ENCODE results near the gene POMC.

Gene POMC

DNA sequence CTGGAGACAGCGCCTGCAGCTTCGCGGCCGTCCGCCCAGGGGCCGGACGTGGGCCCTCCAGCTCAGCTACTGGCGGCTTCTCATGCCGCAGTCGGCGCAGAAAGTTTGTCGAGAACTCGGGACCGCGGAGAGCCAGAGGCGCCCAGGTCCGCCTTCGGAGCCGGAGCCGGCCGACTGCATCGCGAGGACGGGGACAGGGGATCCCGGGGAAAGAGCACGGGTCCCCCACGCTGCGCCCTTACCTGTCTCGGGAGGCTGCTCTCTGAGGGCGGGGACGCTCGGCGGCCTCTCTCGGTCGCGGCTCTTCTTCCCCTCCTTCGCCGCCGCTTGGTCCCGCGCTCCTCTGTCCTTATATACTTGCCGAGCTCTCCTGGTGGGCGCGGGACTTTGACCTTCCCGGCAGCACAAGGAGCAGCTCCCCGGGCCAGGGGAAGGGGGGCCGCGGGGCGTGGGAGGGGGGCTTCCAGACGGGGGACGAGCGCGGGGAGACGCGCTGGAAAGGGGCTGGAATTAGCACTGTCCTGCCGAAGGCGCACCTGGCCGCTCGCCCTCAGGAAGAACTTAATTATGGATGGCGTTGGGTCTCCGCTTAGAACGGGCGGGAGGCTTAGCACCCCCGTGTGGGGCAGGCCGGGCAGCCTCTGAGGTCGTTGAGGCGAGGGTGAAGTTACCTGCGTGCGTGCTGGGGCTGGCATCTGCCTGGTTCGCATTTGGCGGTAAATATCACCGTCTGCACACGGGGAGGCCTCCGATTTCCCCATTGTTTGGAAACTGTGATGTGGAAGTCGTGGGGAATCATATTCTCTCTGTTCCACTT lies at the start of gene POMC:
POMC (minus strand) TSS at position 325 of the 817 bp plus-strand sequence. CDS start 3,808 bp downstream, outside the sequence.
- no peak within 1 kb of the TSS for H2AFZ ChIP-seq (ENCODE audit: low read length)
- no peaks in the 10 kb centered on the region for H3K79me2 ChIP-seq (ENCODE audit: insufficient read depth, low read length)
- no peak for TF ChIP-seq EZH2phosphoT487 (IDR thresholded peaks at IDR 0.05; ENCODE audit: borderline replicate concordance)
- no peak for TF ChIP-seq CTCF (conservative IDR thresholded peaks at IDR 0.05; ENCODE audit: low read length)
- no peak within 1 kb of the TSS for H3K4me3 ChIP-seq (ENCODE audit: low read length, poor library complexity, severe bottlenecking)
- H3K9me2 ChIP-seq (replicated peaks; ENCODE audit: low read depth, low read length), result no peaks in the 10 kb centered on the region
- H3K9me3 ChIP-seq (ENCODE audit: insufficient read depth, low read depth, low read length), result no peaks in the 10 kb centered on the region
- no peaks in the 10 kb centered on the region for H4K20me1 ChIP-seq (ENCODE audit: insufficient read depth, low read length, poor library complexity, severe bottlenecking)
- H3K4me1 ChIP-seq (ENCODE audit: insufficient read depth, low read length, poor library complexity, severe bottlenecking), result no peaks in the 10 kb centered on the region
- no peaks in the 10 kb centered on the region for H3K27me3 ChIP-seq (ENCODE audit: insufficient read depth, low read length, poor library complexity, severe bottlenecking)
- no peaks in the 10 kb centered on the region for H3F3A ChIP-seq (ENCODE audit: low read depth)
- H3K36me3 ChIP-seq (ENCODE audit: insufficient read depth, low read length), result no peaks in the 10 kb centered on the region
- no peak within 1 kb of the TSS for H3K4me2 ChIP-seq (ENCODE audit: low read depth, low read length, poor library complexity, severe bottlenecking)
- no peak within 1 kb of the TSS for H3K9ac ChIP-seq (ENCODE audit: low read depth, low read length, poor library complexity, severe bottlenecking)

DNA sequence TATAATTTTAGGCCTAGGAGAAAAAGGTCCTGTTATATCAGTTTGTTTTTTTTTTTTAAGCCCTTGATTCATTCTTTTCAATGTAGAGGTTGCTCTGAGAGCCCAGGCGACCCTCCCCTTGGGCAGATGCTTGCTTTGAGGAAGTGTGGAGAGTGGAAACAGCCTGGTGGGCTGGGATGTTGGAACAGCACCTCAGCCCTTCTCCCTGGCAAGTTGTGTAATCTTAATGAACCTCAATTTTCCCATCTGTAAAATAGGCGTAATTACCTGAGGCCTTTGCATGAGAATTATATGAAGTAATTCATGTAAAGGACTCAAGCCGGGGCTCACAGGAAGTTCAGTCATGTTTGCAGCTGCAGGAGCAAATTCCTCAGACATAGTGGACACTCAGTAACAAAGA lies 49.7 kb upstream of the POMC start:
- no peak for TF ChIP-seq CTCF (conservative IDR thresholded peaks at IDR 0.05; ENCODE audit: low read length)
- no peak for TF ChIP-seq EZH2phosphoT487 (IDR thresholded peaks at IDR 0.05; ENCODE audit: borderline replicate concordance)
- Histone ChIP-seq H3K9me3 (ENCODE audit: insufficient read depth, low read depth, low read length) (no peaks in the 10 kb centered on the region), H3K9me2 (replicated peaks; ENCODE audit: low read depth, low read length) (no peaks in the 10 kb centered on the region), H3K36me3 (ENCODE audit: insufficient read depth, low read length) (no peaks in the 10 kb centered on the region), H3K27me3 (ENCODE audit: insufficient read depth, low read length, poor library complexity, severe bottlenecking) (no peaks in the 10 kb centered on the region), H3K79me2 (ENCODE audit: insufficient read depth, low read length) (no peaks in the 10 kb centered on the region), H3K9ac (ENCODE audit: low read depth, low read length, poor library complexity, severe bottlenecking) (no peak overlapping the region), H3K4me1 (ENCODE audit: insufficient read depth, low read length, poor library complexity, severe bottlenecking) (peaks cover 33% of the 10 kb centered on the region), H4K20me1 (ENCODE audit: insufficient read depth, low read length, poor library complexity, severe bottlenecking) (no peaks in the 10 kb centered on the region), H3F3A (ENCODE audit: low read depth) (no peaks in the 10 kb centered on the region), H2AFZ (ENCODE audit: low read length) (no peak overlapping the region), H3K4me3 (ENCODE audit: low read length, poor library complexity, severe bottlenecking) (no peak overlapping the region), H3K4me2 (ENCODE audit: low read depth, low read length, poor library complexity, severe bottlenecking) (no peak overlapping the region)

GRCh38 chr2:25215948-25216679 lies 47.7 kb upstream of the POMC start:
- H3K4me3 ChIP-seq (ENCODE audit: low read length, poor library complexity, severe bottlenecking), result no peak overlapping the region
- no peak overlapping the region for H3K4me2 ChIP-seq (ENCODE audit: low read depth, low read length, poor library complexity, severe bottlenecking)
- TF ChIP-seq CTCF (conservative IDR thresholded peaks at IDR 0.05; ENCODE audit: low read length) (no peak), EZH2phosphoT487 (IDR thresholded peaks at IDR 0.05; ENCODE audit: borderline replicate concordance) (no peak)
- no peaks in the 10 kb centered on the region for H3K79me2 ChIP-seq (ENCODE audit: insufficient read depth, low read length)
- peaks cover 44% of the 10 kb centered on the region for H3K4me1 ChIP-seq (ENCODE audit: insufficient read depth, low read length, poor library complexity, severe bottlenecking)
- no peak overlapping the region for H2AFZ ChIP-seq (ENCODE audit: low read length)
- H3K9me2 ChIP-seq (replicated peaks; ENCODE audit: low read depth, low read length), result no peaks in the 10 kb centered on the region
- no peaks in the 10 kb centered on the region for H4K20me1 ChIP-seq (ENCODE audit: insufficient read depth, low read length, poor library complexity, severe bottlenecking)
- no peaks in the 10 kb centered on the region for H3K9me3 ChIP-seq (ENCODE audit: insufficient read depth, low read depth, low read length)
- H3F3A ChIP-seq (ENCODE audit: low read depth), result no peaks in the 10 kb centered on the region
- no peak overlapping the region for H3K9ac ChIP-seq (ENCODE audit: low read depth, low read length, poor library complexity, severe bottlenecking)
- no peaks in the 10 kb centered on the region for H3K27me3 ChIP-seq (ENCODE audit: insufficient read depth, low read length, poor library complexity, severe bottlenecking)
- no peaks in the 10 kb centered on the region for H3K36me3 ChIP-seq (ENCODE audit: insufficient read depth, low read length)

Measured in Loucy (cell line).